Gastrocnemius medialis (tissue), 4 donors: ENCODE measurements around the gene P2RX4. TPM values are rescaled to one million over a fixed set of nuclear protein-coding genes. Genes with fewer than 3 reads are reported as not detected.

Experiments used
- ATAC-seq, 2 donors: fragments of 150-250 bp; one replicate each; pipeline ENCODE4 v1.9.1; 2016
- DNase-seq, 2 donors: peaks; one replicate each; pipeline ENCODE4 v3.0.0-alpha.2; 2019
- H3K27ac ChIP-seq, 4 donors: fragments of 200-600 bp; sonication (generic); 1 replicate in 1 of 4; 2 replicates in 3 of 4; pipeline ENCODE4 v1.5.1; 2016 to 2018; ENCODE audit warnings: mild to moderate bottlenecking in 2 of 4, moderate library complexity in 1 of 4
- H3K27me3 ChIP-seq, 3 donors: fragments of 200-600 bp; sonication (generic) in 2 of 3; 1 replicate in 1 of 3; 2 replicates in 2 of 3; pipeline versions ENCODE4 v1.5.1 to v1.6.0; 2016 to 2019; ENCODE audit warnings: mild to moderate bottlenecking in 1 of 3, moderate library complexity in 1 of 3
- H3K36me3 ChIP-seq, 2 donors: fragments of 200-600 bp; sonication (generic) in 1 of 2; one replicate each; pipeline ENCODE4 v1.5.1; 2017 to 2018
- H3K4me1 ChIP-seq, 2 donors: fragments of 200-600 bp; sonication (generic) in 1 of 2; one replicate each; pipeline ENCODE4 v1.5.1; 2016 to 2017; ENCODE audit warnings: mild to moderate bottlenecking in 2 of 2
- H3K4me3 ChIP-seq, 4 donors: fragments of 200-600 bp; sonication (generic) in 3 of 4; 1 replicate in 1 of 4; 2 replicates in 3 of 4; pipeline ENCODE4 v1.5.1; 2016 to 2019; ENCODE audit warnings: mild to moderate bottlenecking in 2 of 4
- H3K9me3 ChIP-seq, 3 donors: fragments of 200-600 bp; sonication (generic) in 2 of 3; 1 replicate in 1 of 3; 2 replicates in 2 of 3; pipeline ENCODE4 v1.5.1; 2016 to 2019
- POLR2A ChIP-seq, 2 donors: fragments of 450-650 bp; IDR thresholded peaks; one replicate each; pipeline ENCODE4 v1.6.1; 2017; ENCODE audit warnings: antibody characterized with exemption in 2 of 2, mild to moderate bottlenecking in 2 of 2, moderate library complexity in 2 of 2
- in situ Hi-C, 4 donors: fragments of 200-750 bp; cut with MboI; loops; one replicate each; pipeline versions ENCODE4 v1.15.0 to v1.8.0; 2017; ENCODE audit warnings: low sequenced_read_pairs in 4 of 4
- intact Hi-C: fragments of 100-400 bp; cut with DNase I; formaldehyde crosslinking; loops from one replicate; pipeline ENCODE4 v1.15.1; 2023; ENCODE audit warnings: low total_unique reads
- total RNA-seq, 4 donors: library from RNA; depleted of rRNA; stranded (reverse); fragments of >200 nt; gene quantifications; one replicate each; pipeline versions ENCODE4 v1.1.0 to v1.2.3, GENCODE V29; 2016
- TF ChIP-seq, protein P1 (sequence below), 5 experiments: fragments of 450-650 bp in 3 of 5; fragments of 200-600 bp in 2 of 5; sonication (generic) in 2 of 5; IDR thresholded peaks in 4 of 5; conservative IDR thresholded peaks in 1 of 5; 1 replicate in 4 of 5; 2 replicates in 1 of 5; pipeline ENCODE4 v1.5.1; 2016 to 2019; ENCODE audit warnings: antibody characterized with exemption in 5 of 5, mild to moderate bottlenecking in 3 of 5, moderate library complexity in 3 of 5

Gene P2RX4
- total RNA-seq, 4 donors from 2014 or later, result 3.9 to 7.9 (median 6.1) TPM

DNA sequence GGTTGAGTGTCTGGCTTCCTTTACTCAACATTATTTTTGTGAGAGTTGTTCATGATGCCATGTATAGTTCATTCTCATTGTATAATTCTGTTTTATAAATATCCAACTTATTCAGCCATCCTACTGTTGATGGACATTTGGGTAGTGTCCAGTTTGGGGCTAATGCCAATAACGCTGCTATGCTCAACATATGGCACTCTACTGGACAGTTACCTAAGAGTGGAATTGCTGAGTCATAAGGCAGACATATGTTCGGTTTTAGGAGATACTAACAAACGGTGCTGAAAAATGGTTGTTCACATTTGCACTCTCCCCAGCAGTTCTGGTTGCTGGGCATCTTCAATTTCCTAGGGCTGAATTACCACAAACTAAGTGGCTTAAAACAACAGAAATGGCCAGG, 28.7 kb upstream of the P2RX4 start:
- no peaks in the 10 kb centered on the region for H3K36me3 ChIP-seq
- no peak overlapping the region for H3K27ac ChIP-seq
- no peak overlapping the region for H3K4me3 ChIP-seq
- no peaks in the 10 kb centered on the region for H3K4me1 ChIP-seq
- intact Hi-C loops, result no loop called here
- H3K27me3 ChIP-seq, result no peaks in the 10 kb centered on the region
- DNase-seq, result no peak
- ATAC-seq, result no peak
- no peak for TF ChIP-seq POLR2A (IDR thresholded peaks at IDR 0.05)
- in situ Hi-C loops, result no loop called here
- H3K9me3 ChIP-seq, result no peaks in the 10 kb centered on the region

DNA sequence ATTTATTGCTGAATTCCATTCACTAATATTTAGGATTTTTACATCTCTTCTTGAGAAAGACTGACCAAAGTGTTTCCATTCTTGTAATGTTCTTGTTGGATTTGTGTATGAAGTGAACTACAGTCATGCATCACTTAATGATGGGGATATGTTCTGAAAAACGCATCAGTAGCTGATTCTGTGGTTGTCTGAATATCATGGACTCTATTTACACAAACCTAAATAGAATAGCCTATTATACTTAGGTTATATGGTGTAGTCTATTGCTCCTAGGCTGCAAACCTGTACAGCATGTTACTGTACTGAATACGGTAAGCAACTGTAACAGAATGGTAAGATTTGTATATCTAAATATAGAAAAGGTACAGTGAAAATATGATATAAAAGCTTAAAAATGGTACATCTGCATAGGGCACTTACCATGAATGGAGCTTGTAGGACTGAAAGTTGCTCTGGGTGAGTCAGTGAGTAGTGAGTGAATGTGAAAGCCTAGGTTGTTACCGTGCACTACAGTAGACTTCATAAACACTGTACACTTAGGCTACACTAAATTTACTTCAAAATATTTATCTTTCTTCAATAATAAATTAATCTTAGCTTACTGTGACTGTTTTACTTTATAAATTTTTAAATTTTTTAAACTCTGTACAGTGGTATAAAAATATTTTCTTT, 27.6 kb upstream of the P2RX4 start:
- intact Hi-C loops, result no loop called here

DNA sequence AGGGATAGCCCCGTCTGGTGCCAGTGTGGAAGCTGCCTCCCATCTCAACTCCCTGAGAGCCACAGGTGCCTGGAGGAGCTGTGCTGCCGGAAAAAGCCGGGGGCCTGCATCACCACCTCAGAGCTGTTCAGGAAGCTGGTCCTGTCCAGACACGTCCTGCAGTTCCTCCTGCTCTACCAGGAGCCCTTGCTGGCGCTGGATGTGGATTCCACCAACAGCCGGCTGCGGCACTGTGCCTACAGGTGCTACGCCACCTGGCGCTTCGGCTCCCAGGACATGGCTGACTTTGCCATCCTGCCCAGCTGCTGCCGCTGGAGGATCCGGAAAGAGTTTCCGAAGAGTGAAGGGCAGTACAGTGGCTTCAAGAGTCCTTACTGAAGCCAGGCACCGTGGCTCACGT, 25.5 kb upstream of the P2RX4 start:
- DNase-seq (no peak), ATAC-seq (no peak)
- Histone ChIP-seq H3K9me3 (no peaks in the 10 kb centered on the region), H3K27ac (no peak overlapping the region), H3K27me3 (no peaks in the 10 kb centered on the region), H3K36me3 (no peaks in the 10 kb centered on the region), H3K4me1 (no peaks in the 10 kb centered on the region), H3K4me3 (no peak overlapping the region)
- intact Hi-C loops, result no loop called here
- in situ Hi-C loops, result no loop called here
- TF ChIP-seq, protein P1, sequence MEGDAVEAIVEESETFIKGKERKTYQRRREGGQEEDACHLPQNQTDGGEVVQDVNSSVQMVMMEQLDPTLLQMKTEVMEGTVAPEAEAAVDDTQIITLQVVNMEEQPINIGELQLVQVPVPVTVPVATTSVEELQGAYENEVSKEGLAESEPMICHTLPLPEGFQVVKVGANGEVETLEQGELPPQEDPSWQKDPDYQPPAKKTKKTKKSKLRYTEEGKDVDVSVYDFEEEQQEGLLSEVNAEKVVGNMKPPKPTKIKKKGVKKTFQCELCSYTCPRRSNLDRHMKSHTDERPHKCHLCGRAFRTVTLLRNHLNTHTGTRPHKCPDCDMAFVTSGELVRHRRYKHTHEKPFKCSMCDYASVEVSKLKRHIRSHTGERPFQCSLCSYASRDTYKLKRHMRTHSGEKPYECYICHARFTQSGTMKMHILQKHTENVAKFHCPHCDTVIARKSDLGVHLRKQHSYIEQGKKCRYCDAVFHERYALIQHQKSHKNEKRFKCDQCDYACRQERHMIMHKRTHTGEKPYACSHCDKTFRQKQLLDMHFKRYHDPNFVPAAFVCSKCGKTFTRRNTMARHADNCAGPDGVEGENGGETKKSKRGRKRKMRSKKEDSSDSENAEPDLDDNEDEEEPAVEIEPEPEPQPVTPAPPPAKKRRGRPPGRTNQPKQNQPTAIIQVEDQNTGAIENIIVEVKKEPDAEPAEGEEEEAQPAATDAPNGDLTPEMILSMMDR (IDR thresholded peaks at IDR 0.05 in 4 of 5, conservative IDR thresholded peaks at IDR 0.05 in 1 of 5), result no peak
- no peak for TF ChIP-seq POLR2A (IDR thresholded peaks at IDR 0.05)

More for the DNA sequence above, 27.6 kb upstream of the P2RX4 start:
- H3K4me3 ChIP-seq, result no peak overlapping the region
- no peak for TF ChIP-seq POLR2A (IDR thresholded peaks at IDR 0.05)
- TF ChIP-seq, protein P1 (IDR thresholded peaks at IDR 0.05 in 4 of 5, conservative IDR thresholded peaks at IDR 0.05 in 1 of 5), result no peak
- H3K4me1 ChIP-seq, result no peaks in the 10 kb centered on the region
- no peaks in the 10 kb centered on the region for H3K9me3 ChIP-seq
- DNase-seq (no peak), ATAC-seq (no peak)
- no peaks in the 10 kb centered on the region for H3K36me3 ChIP-seq
- H3K27ac ChIP-seq, result no peak overlapping the region
- no peaks in the 10 kb centered on the region for H3K27me3 ChIP-seq
- in situ Hi-C loops, result no loop called here

DNA sequence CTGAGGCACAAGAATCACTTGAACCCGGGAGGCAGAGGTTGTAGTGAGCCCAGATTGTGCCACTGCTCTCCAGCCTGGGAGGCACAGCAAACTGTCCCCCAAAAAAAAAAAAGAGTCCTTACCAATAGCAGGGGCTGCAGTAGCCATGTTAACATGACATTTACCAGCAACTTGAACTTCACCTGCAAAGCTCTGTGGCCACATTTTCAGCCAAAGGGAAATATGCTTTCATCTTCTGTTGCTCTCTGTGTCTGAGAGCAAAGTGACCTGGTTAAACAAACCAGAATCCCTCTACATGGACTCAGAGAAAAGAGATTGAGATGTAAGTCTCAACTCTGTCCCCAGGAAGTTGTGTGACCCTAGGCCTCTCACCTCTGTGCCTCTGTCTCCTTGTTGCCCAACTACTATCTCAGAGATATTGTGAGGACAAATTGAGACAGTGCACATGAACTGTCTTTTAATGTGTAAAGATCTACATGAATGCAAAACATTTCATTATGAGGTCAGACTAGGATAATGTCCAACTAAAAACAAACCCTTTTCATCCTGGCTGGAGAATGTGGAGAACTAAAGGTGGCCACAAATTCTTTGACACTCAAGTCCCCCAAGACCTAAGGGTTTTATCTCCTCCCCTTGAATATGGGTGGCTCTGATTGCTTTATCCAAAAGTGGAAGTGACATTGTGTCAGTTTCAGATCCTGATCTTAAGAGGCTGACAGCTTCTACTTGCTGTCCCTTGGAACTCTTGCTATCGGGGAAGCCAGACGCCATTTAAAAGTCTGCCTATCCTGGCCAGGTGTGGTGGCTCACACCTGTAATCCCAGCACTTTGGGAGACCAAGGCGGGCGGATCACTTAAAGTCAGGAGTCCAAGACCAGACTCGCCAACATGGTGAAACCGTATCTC, 24.7 kb upstream of the P2RX4 start:
- no peak for DNase-seq
- in situ Hi-C loops (no loop called here), intact Hi-C loops (no loop called here)
- ATAC-seq, result no peak
- Histone ChIP-seq H3K27me3 (no peaks in the 10 kb centered on the region), H3K4me3 (no peak overlapping the region), H3K27ac (no peak overlapping the region), H3K9me3 (no peaks in the 10 kb centered on the region), H3K4me1 (no peaks in the 10 kb centered on the region), H3K36me3 (no peaks in the 10 kb centered on the region)
- TF ChIP-seq, protein P1 (IDR thresholded peaks at IDR 0.05 in 4 of 5, conservative IDR thresholded peaks at IDR 0.05 in 1 of 5), result no peak

DNA sequence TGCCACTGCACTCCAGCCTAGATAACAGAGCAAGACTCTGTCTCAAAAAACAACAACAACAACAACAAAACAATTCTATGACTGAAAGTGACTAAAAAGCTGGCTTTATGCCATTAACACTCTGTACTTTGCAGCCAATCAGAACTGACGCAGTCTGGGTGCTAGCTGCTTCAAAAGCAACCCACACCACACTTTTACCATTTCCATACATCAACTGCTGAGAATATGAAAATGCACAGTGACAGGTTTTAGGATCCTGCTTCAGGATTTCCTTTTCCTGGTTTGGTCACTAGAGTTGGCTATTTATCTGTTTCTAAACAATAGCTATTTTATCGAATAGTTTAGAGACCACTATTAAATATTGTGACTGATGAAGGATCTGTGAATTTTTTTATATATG, 23.1 kb upstream of the P2RX4 start:
- ATAC-seq (no peak), DNase-seq (no peak)
- H3K4me3 ChIP-seq, result no peak overlapping the region
- TF ChIP-seq POLR2A (IDR thresholded peaks at IDR 0.05), result no peak
- TF ChIP-seq, protein P1 (IDR thresholded peaks at IDR 0.05 in 4 of 5, conservative IDR thresholded peaks at IDR 0.05 in 1 of 5), result no peak
- no peak overlapping the region for H3K27ac ChIP-seq
- no peaks in the 10 kb centered on the region for H3K27me3 ChIP-seq
- intact Hi-C loops, result no loop called here
- in situ Hi-C loops, result no loop called here
- no peaks in the 10 kb centered on the region for H3K4me1 ChIP-seq
- H3K36me3 ChIP-seq, result no peaks in the 10 kb centered on the region
- no peaks in the 10 kb centered on the region for H3K9me3 ChIP-seq
